Left renal pelvis (tissue), 4 donors: ENCODE data around the gene ZNF473. TPM values are rescaled to one million over a fixed set of nuclear protein-coding genes. Genes with fewer than 3 reads are reported as not detected.
"Not testable (repeated sequence)": the region's sequence is repeated elsewhere in the genome, so short reads cannot be mapped to it uniquely, and the experiment has no call there.

Experiments used
- DNase-seq, 4 donors: peaks; one replicate each; pipeline ENCODE4 v3.0.0-alpha.2; 2013; ENCODE audit warnings: low read depth in 4 of 4, low spot score in 3 of 4
- polyA plus RNA-seq, 4 donors: library from polyadenylated mRNA; unstranded; fragments of 120-200 nt; gene quantifications; one replicate each; pipeline ENCODE4 v1.2.1, GENCODE V29; 2013; ENCODE audit not compliant: insufficient read length in 4 of 4

Gene ZNF473
- polyA plus RNA-seq, 4 donors, result 10.7 to 16.4 (median 15.1) TPM

DNA sequence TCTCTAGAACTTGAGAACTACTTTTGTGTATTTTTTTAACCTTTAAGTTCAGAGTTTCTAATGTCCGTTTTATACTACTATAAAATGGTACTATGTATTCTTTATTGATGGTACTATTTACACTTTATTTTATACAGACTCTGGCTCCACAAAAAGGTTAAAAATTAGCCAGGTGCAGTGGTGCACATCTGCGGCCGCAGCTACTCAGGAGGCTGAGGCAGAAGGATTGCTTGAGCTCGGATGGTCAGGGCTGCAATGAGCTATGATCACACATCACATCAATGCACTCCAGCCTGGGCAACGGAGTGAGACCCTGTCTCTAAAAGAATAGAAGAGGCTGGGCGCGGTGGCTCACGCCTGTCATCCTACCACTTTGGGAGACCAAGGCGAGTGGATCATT is 66.0 kb downstream of the ZNF473 start:
- not testable (repeated sequence) for DNase-seq

GRCh38 chr19:50092597-50092996 is 66.8 kb downstream of the ZNF473 start:
- DNase-seq, result not testable (repeated sequence)

DNA sequence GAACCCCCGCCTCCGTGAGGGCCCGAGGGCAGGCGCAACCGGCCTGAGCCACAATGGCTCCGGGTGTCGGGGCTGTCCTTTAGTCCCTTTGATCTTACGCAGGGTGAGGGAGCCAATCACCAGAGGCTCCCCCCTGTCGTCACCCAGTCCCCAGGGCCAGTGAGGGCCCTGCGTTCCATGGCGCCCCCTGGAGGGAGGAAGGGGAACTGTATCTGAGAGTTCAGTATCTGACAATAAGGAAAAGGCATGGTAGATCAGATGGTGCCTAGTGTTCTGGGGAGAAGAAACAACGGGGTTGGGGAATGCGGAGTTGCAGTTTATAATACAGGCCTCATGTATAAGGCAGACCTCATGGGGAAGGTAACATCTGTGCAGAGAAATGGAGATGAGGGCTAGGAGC is 72.1 kb downstream of the ZNF473 start:
- DNase-seq, result not testable (repeated sequence)

DNA sequence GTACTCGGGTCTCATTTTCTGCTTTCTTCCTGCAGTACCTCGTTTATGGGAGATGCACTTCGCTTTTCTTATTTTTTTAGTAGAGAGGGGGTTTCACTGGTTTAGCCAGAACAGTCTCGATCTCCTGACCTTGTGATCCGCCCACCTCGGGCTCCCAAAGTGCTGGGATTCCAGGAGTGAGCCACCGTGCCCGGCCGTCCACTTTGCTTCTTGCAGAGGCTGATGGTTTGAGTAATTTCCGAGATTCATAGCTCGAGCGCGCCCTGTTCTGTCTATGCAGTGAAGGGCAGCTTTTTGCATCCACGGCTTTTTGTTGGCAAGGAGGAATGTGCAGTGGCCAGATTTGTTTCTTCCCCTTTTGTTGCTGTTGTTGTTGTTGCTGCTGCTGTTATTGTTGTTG is 73.1 kb downstream of the ZNF473 start:
- not testable (repeated sequence) for DNase-seq

DNA sequence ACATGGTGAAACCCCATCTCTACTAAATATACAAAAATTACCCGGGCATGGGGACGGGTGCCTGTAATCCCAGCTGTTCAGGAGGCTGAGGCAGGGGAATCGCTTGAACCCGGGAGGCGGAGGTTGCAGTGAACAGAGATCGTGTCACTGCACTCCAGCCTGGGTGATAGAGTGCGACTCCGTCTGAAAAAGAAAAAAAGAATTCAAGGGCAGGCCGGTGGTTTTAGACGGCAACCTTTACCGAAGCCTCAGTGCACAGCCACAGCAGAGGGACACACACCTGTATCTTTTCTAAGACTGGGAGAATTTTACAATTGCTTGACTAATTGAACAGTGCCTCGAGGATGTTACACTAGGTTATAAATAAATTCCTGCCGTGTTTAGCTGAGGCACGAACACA is 73.9 kb downstream of the ZNF473 start:
- DNase-seq, result not testable (repeated sequence)

DNA sequence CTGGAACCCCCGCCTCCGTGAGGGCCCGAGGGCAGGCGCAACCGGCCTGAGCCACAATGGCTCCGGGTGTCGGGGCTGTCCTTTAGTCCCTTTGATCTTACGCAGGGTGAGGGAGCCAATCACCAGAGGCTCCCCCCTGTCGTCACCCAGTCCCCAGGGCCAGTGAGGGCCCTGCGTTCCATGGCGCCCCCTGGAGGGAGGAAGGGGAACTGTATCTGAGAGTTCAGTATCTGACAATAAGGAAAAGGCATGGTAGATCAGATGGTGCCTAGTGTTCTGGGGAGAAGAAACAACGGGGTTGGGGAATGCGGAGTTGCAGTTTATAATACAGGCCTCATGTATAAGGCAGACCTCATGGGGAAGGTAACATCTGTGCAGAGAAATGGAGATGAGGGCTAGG is 75.1 kb downstream of the ZNF473 start:
- DNase-seq, result not testable (repeated sequence)

Other genes with a start within 250 kb of the ZNF473 start
- 10 to 100 TPM; 20.9 to 43.3 (median 35.5) TPM for gene FUZ, start 212.7 kb upstream of the ZNF473 start, polyA plus RNA-seq
- gene MED25, start 207.7 kb upstream of the ZNF473 start, polyA plus RNA-seq, result 10 to 100 TPM; 43.9 to 76.8 (median 64.9) TPM
- 100 to 1,000 TPM; 218 to 399 (median 268) TPM for gene PTOV1, start 174.8 kb upstream of the ZNF473 start, polyA plus RNA-seq
- gene PNKP, start 158.4 kb upstream of the ZNF473 start, polyA plus RNA-seq, result 10 to 100 TPM; 35.5 to 97.3 (median 48.8) TPM
- 10 to 100 TPM; 27.3 to 46.8 (median 32.0) TPM for gene AKT1S1, start 148.7 kb upstream of the ZNF473 start, polyA plus RNA-seq
- gene TBC1D17, start 148.3 kb upstream of the ZNF473 start, polyA plus RNA-seq, result 10 to 100 TPM; 35.2 to 64.9 (median 43.0) TPM
- 1 to 10 TPM; 1.4 to 3.4 (median 2.0) TPM for gene IL4I1, start 129.1 kb upstream of the ZNF473 start, polyA plus RNA-seq
- 10 to 100 TPM; 17.8 to 26.2 (median 20.8) TPM for gene ATF5, start 96.8 kb upstream of the ZNF473 start, polyA plus RNA-seq
- 10 to 100 TPM; 59.6 to 72.0 (median 61.1) TPM for gene NUP62, start 96.5 kb upstream of the ZNF473 start, polyA plus RNA-seq
- 10 to 100 TPM in 1 of 4 donors, 1 to 10 TPM in 3; 4.4 to 25.0 (median 5.5) TPM for gene SIGLEC11, start 64.8 kb upstream of the ZNF473 start, polyA plus RNA-seq
- 10 to 100 TPM; 31.4 to 54.8 (median 48.6) TPM for gene VRK3, start 633 bp upstream of the ZNF473 start, polyA plus RNA-seq
- under 1 TPM in 2 of 4 donors, not detected in 2; 0.27 to 0.34 TPM for gene IZUMO2, start 137.3 kb downstream of the ZNF473 start, polyA plus RNA-seq
- gene MYH14, start 177.6 kb downstream of the ZNF473 start, polyA plus RNA-seq, result 10 to 100 TPM in 3 of 4 donors, under 1 TPM in 1; 0.71 to 27.1 (median 22.2) TPM